ENCODE results near the gene DCDC1. TPM values are rescaled to one million over a fixed set of nuclear protein-coding genes. Genes with fewer than 3 reads are reported as not detected.

Gene DCDC1
- total RNA-seq, 1 experiment from 2014 or later: 0.58 TPM

DNA sequence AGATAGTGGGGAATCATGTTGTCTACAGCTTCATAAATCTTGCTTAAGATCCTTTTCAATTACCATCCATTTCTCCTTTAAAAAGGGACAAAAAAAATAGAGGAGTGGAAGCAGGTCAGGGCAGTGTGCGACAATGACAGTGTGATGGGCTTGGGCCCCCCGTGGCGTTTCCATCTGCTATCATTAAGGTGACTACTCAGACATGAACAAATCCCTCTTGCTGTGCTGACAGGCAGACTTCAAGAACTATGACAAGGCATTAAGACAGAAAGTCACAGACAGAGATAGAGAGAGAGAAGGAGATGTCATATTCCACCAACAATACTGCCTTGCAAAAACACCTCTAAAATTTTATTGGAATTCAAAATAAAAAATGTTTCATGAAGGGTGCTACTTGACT lies 263.2 kb downstream of the DCDC1 start:
- no peaks in the 10 kb centered on the region for H3K36me3 ChIP-seq (ENCODE audit: insufficient read depth, low read length, poor library complexity, severe bottlenecking)
- H3K27me3 ChIP-seq (replicated peaks; ENCODE audit: insufficient read depth, low read depth, low read length, poor library complexity): no peaks in the 10 kb centered on the region
- H3K4me3 ChIP-seq (ENCODE audit: low read depth, low read length, poor library complexity, severe bottlenecking): no peak overlapping the region
- CTCF ChIA-PET: interaction anchor here (0.6 to 3.3 kb wide), 25 partner anchors 9 to 1191 kb away, joined by 3 to 50 read pairs (median 6); partner anchors contain the start of genes DCDC1 and DNAJC24
- peak; percentile 50 for DNase-seq (ENCODE audit: low spot score)
- no peaks in the 10 kb centered on the region for H3K9me3 ChIP-seq (ENCODE audit: low read depth, low read length, poor library complexity, severe bottlenecking)
- H3K4me1 ChIP-seq (ENCODE audit: insufficient read depth, low read length, poor library complexity, severe bottlenecking): peaks cover 23% of the 10 kb centered on the region
- no peak for TF ChIP-seq EZH2 (IDR thresholded peaks at IDR 0.05; ENCODE audit: borderline replicate concordance, low read depth, low read length, poor library complexity, severe bottlenecking)
- TF ChIP-seq, protein P1, sequence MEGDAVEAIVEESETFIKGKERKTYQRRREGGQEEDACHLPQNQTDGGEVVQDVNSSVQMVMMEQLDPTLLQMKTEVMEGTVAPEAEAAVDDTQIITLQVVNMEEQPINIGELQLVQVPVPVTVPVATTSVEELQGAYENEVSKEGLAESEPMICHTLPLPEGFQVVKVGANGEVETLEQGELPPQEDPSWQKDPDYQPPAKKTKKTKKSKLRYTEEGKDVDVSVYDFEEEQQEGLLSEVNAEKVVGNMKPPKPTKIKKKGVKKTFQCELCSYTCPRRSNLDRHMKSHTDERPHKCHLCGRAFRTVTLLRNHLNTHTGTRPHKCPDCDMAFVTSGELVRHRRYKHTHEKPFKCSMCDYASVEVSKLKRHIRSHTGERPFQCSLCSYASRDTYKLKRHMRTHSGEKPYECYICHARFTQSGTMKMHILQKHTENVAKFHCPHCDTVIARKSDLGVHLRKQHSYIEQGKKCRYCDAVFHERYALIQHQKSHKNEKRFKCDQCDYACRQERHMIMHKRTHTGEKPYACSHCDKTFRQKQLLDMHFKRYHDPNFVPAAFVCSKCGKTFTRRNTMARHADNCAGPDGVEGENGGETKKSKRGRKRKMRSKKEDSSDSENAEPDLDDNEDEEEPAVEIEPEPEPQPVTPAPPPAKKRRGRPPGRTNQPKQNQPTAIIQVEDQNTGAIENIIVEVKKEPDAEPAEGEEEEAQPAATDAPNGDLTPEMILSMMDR (conservative IDR thresholded peaks at IDR 0.05; ENCODE audit: low read depth, low read length): no peak
- intact Hi-C loops (cut with micrococcal nuclease; ENCODE audit: unreplicated experiment): loop anchor here (5.0 to 10.0 kb wide), 7 partner anchors 238 to 1191 kb away; partner anchors contain the start of gene PAX6
- no peak overlapping the region for H3K27ac ChIP-seq (ENCODE audit: low read depth, low read length, poor library complexity, severe bottlenecking)
- no TSS peak for BruUV-seq (replicated peaks)
- POLR2A ChIA-PET (ENCODE audit: low non-redundant PET): interaction anchor here (0.5 to 0.7 kb wide), 4 partner anchors 55 to 946 kb away, joined by 3 to 8 read pairs (median 3); no protein-coding TSS in a partner anchor

DNA sequence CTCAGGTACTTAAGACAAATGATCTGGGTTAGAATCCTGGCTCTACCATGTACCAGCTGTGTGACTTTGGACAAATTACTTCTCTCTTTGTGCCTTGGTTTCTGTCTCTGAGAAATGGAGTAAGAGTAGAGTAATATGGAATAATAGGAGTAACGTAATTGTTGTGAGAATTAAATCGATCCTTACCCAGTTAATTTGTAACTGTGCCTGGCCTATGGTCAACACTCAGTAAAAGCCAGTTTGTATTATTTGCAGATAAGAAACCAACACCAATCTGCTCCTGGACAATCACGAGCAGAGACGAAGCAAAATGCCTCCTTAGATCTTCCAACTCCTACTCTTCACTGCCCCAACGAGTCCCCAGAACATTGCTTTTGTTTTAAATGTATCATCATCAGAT lies 266.7 kb downstream of the DCDC1 start:
- no TSS peak for BruUV-seq (replicated peaks)
- no peaks in the 10 kb centered on the region for H3K9me3 ChIP-seq (ENCODE audit: low read depth, low read length, poor library complexity, severe bottlenecking)
- ChIA-PET CTCF (no interaction called here), POLR2A (ENCODE audit: low non-redundant PET) (interaction anchor here (0.6 kb wide), 1 partner anchor 363 kb away, joined by 4 read pairs; no protein-coding TSS in a partner anchor)
- intact Hi-C loops (cut with micrococcal nuclease; ENCODE audit: unreplicated experiment): loop anchor here (10.0 kb wide), 3 partner anchors 242 to 542 kb away; no protein-coding TSS in a partner anchor
- no peaks in the 10 kb centered on the region for H3K36me3 ChIP-seq (ENCODE audit: insufficient read depth, low read length, poor library complexity, severe bottlenecking)
- TF ChIP-seq, protein P1 (conservative IDR thresholded peaks at IDR 0.05; ENCODE audit: low read depth, low read length): no peak
- no peak for TF ChIP-seq EZH2 (IDR thresholded peaks at IDR 0.05; ENCODE audit: borderline replicate concordance, low read depth, low read length, poor library complexity, severe bottlenecking)
- no peak for DNase-seq (ENCODE audit: low spot score)
- H3K4me3 ChIP-seq (ENCODE audit: low read depth, low read length, poor library complexity, severe bottlenecking): no peak overlapping the region
- peaks cover 8% of the 10 kb centered on the region for H3K4me1 ChIP-seq (ENCODE audit: insufficient read depth, low read length, poor library complexity, severe bottlenecking)
- H3K27ac ChIP-seq (ENCODE audit: low read depth, low read length, poor library complexity, severe bottlenecking): no peak overlapping the region
- H3K27me3 ChIP-seq (replicated peaks; ENCODE audit: insufficient read depth, low read depth, low read length, poor library complexity): peaks cover 15% of the 10 kb centered on the region

DNA sequence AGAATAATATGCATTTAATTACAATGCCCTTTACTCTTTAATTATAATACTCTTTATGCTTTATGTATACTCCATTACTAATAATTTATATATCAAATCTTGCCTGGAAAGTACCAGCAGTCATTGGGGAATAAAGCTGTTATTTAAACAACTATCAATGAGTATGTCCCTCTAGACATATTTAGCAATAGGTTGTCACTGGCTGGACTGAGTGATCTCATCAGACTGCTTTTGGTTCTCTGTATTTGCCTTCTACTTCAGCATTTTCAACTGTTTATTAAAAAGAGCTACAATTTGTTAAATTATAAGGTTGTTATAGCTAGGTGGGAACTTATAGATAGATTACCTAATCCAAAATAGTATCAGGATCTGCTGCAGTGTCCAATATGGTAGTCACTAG lies 267.2 kb downstream of the DCDC1 start:
- intact Hi-C loops (cut with micrococcal nuclease; ENCODE audit: unreplicated experiment): loop anchor here (10.0 kb wide), 3 partner anchors 242 to 542 kb away; no protein-coding TSS in a partner anchor
- BruUV-seq (replicated peaks): no TSS peak
- ChIA-PET POLR2A (ENCODE audit: low non-redundant PET) (interaction anchor here (0.6 kb wide), 1 partner anchor 363 kb away, joined by 4 read pairs; no protein-coding TSS in a partner anchor), CTCF (no interaction called here)
- H3K9me3 ChIP-seq (ENCODE audit: low read depth, low read length, poor library complexity, severe bottlenecking): no peaks in the 10 kb centered on the region
- TF ChIP-seq, protein P1 (conservative IDR thresholded peaks at IDR 0.05; ENCODE audit: low read depth, low read length): no peak
- no peak for TF ChIP-seq EZH2 (IDR thresholded peaks at IDR 0.05; ENCODE audit: borderline replicate concordance, low read depth, low read length, poor library complexity, severe bottlenecking)
- H3K27ac ChIP-seq (ENCODE audit: low read depth, low read length, poor library complexity, severe bottlenecking): no peak overlapping the region
- H3K4me3 ChIP-seq (ENCODE audit: low read depth, low read length, poor library complexity, severe bottlenecking): no peak overlapping the region
- peaks cover 8% of the 10 kb centered on the region for H3K4me1 ChIP-seq (ENCODE audit: insufficient read depth, low read length, poor library complexity, severe bottlenecking)
- no peak for DNase-seq (ENCODE audit: low spot score)
- peaks cover 21% of the 10 kb centered on the region for H3K27me3 ChIP-seq (replicated peaks; ENCODE audit: insufficient read depth, low read depth, low read length, poor library complexity)
- H3K36me3 ChIP-seq (ENCODE audit: insufficient read depth, low read length, poor library complexity, severe bottlenecking): no peaks in the 10 kb centered on the region

Measured in A673 (cell line).